Measurements from ENCODE around the gene LDLRAD3. TPM values are rescaled to one million over a fixed set of nuclear protein-coding genes. Genes with fewer than 3 reads are reported as not detected.

LDLRAD3 gene
- total RNA-seq, 4 donors from 2014 or later, result 19.4 to 49.5 (median 31.0) TPM

DNA sequence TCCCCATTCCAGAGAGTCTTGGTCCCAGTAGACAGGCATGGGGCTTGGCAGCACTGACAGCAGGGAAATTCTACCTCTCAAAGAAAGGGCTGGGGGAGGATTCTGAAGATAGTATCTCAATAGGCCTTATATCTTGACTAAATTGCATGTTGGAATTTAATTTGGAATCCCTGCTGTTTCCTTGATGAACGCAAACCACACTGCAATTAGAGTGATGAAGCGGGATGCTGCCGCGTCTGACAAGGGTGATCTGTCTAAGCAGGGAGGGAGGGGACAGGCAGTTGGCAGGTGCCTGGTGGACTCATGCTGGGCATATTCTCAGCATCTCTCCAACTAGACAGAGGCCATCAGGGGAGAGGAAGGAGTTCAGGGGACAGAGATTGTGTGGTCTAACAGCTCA is 296.9 kb downstream of the LDLRAD3 start:
- Histone ChIP-seq H3K27ac (no peak overlapping the region), H3K36me3 (no peaks in the 10 kb centered on the region), H3K4me1 (no peaks in the 10 kb centered on the region), H3K9me3 (no peaks in the 10 kb centered on the region), H3K4me3 (no peak overlapping the region), H3K27me3 (no peaks in the 10 kb centered on the region)
- 77 to 88% methylated on average over 4 of the region's 4 CpGs for WGBS, 2 donors
- DNase-seq (ENCODE audit: low spot score in 2 of 2), result no peak
- TF ChIP-seq, protein P1, sequence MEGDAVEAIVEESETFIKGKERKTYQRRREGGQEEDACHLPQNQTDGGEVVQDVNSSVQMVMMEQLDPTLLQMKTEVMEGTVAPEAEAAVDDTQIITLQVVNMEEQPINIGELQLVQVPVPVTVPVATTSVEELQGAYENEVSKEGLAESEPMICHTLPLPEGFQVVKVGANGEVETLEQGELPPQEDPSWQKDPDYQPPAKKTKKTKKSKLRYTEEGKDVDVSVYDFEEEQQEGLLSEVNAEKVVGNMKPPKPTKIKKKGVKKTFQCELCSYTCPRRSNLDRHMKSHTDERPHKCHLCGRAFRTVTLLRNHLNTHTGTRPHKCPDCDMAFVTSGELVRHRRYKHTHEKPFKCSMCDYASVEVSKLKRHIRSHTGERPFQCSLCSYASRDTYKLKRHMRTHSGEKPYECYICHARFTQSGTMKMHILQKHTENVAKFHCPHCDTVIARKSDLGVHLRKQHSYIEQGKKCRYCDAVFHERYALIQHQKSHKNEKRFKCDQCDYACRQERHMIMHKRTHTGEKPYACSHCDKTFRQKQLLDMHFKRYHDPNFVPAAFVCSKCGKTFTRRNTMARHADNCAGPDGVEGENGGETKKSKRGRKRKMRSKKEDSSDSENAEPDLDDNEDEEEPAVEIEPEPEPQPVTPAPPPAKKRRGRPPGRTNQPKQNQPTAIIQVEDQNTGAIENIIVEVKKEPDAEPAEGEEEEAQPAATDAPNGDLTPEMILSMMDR (IDR thresholded peaks at IDR 0.05), result no peak
- TF ChIP-seq EP300 (IDR thresholded peaks at IDR 0.05) (no peak), POLR2A (IDR thresholded peaks at IDR 0.05) (no peak)

GRCh38 chr11:36241497-36241896 is 297.6 kb downstream of the LDLRAD3 start:
- no peaks in the 10 kb centered on the region for H3K4me1 ChIP-seq
- no peak overlapping the region for H3K4me3 ChIP-seq
- H3K9me3 ChIP-seq, result no peaks in the 10 kb centered on the region
- H3K27me3 ChIP-seq, result no peaks in the 10 kb centered on the region
- WGBS, 2 donors, result 61 to 77% methylated on average over 1 of the region's 1 CpG
- DNase-seq (ENCODE audit: low spot score in 2 of 2), result no peak
- H3K36me3 ChIP-seq, result no peaks in the 10 kb centered on the region
- H3K27ac ChIP-seq, result no peak overlapping the region
- TF ChIP-seq POLR2A (IDR thresholded peaks at IDR 0.05), result no peak

GRCh38 chr11:36243641-36244040 is 299.8 kb downstream of the LDLRAD3 start:
- DNase-seq (ENCODE audit: low spot score in 2 of 2), result no peak
- 33 to 38% methylated on average over 1 of the region's 1 CpG for WGBS, 2 donors
- H3K9me3 ChIP-seq, result no peaks in the 10 kb centered on the region
- H3K4me1 ChIP-seq, result no peaks in the 10 kb centered on the region
- no peak overlapping the region for H3K4me3 ChIP-seq
- H3K27ac ChIP-seq, result no peak overlapping the region
- TF ChIP-seq POLR2A (IDR thresholded peaks at IDR 0.05), result no peak
- TF ChIP-seq, protein P1 (IDR thresholded peaks at IDR 0.05), result no peak
- TF ChIP-seq EP300 (IDR thresholded peaks at IDR 0.05), result no peak
- no peaks in the 10 kb centered on the region for H3K27me3 ChIP-seq
- no peaks in the 10 kb centered on the region for H3K36me3 ChIP-seq

GRCh38 chr11:36247493-36247892 is 303.6 kb downstream of the LDLRAD3 start:
- Histone ChIP-seq H3K36me3 (peaks cover 0 to 4% (median 0%) of the 10 kb centered on the region in 3 donors), H3K27me3 (no peaks in the 10 kb centered on the region), H3K4me3 (no peak overlapping the region), H3K9me3 (peaks cover 0 to 9% (median 0%) of the 10 kb centered on the region in 4 donors), H3K27ac (no peak overlapping the region), H3K4me1 (no peaks in the 10 kb centered on the region)
- no peak for DNase-seq (ENCODE audit: low spot score in 2 of 2)
- WGBS, 2 donors, result 42 to 61% methylated on average over 3 of the region's 3 CpGs
- TF ChIP-seq POLR2A (IDR thresholded peaks at IDR 0.05), result no peak
- TF ChIP-seq EP300 (IDR thresholded peaks at IDR 0.05), result no peak
- TF ChIP-seq, protein P1 (IDR thresholded peaks at IDR 0.05), result no peak

- Histone ChIP-seq H3K27me3 (no peaks in the 10 kb centered on the region), H3K9me3 (peaks cover 0 to 9% (median 0%) of the 10 kb centered on the region in 4 donors), H3K27ac (no peak overlapping the region), H3K4me1 (no peaks in the 10 kb centered on the region), H3K36me3 (peaks cover 0 to 4% (median 0%) of the 10 kb centered on the region in 3 donors), H3K4me3 (no peak overlapping the region)
- no peak for DNase-seq (ENCODE audit: low spot score in 2 of 2)
- TF ChIP-seq, protein P1 (IDR thresholded peaks at IDR 0.05), result no peak
- TF ChIP-seq POLR2A (IDR thresholded peaks at IDR 0.05) (no peak), EP300 (IDR thresholded peaks at IDR 0.05) (no peak)
- 76 to 77% methylated on average over 4 of the region's 4 CpGs for WGBS, 2 donors
Measured at GRCh38 chr11:36248436-36248835, 304.6 kb downstream of the LDLRAD3 start.

DNA sequence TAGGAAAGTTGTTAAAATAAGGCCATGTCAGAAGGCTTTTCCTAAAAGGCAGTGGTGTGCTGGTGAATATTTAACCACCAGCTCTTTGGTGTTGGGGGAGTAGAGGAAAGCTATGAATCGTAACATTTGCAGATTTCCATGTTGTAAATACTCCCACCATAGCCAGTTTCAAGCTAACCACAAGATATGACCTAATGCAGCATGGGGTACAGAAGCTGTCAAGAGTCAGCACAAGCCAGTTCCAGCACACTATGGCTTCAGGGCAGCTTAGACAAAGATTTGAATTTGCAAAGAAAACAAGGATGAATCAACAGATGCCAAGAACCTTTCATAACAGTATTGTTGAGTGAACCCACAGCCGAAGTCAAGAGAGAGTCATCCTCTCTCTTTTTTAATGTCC is 305.4 kb downstream of the LDLRAD3 start:
- H3K4me3 ChIP-seq, result no peak overlapping the region
- TF ChIP-seq, protein P1 (IDR thresholded peaks at IDR 0.05), result no peak
- no peak for TF ChIP-seq POLR2A (IDR thresholded peaks at IDR 0.05)
- peak overlapping the region in 1 of 4 donors; percentile 28 for H3K27ac ChIP-seq
- H3K27me3 ChIP-seq, result no peaks in the 10 kb centered on the region
- H3K36me3 ChIP-seq, result peaks cover 0 to 4% (median 0%) of the 10 kb centered on the region in 3 donors
- 53 to 55% methylated on average over 2 of the region's 2 CpGs for WGBS, 2 donors
- H3K4me1 ChIP-seq, result no peaks in the 10 kb centered on the region
- peaks cover 0 to 9% (median 0%) of the 10 kb centered on the region in 4 donors for H3K9me3 ChIP-seq
- DNase-seq (ENCODE audit: low spot score in 2 of 2), result no peak
